ENCODE measurements around the gene MAPK13.

MAPK13 gene

GRCh38 chr6:36116066-36116864, 14.0 kb upstream of the MAPK13 start:
- peaks cover 0 to 6% of the 10 kb centered on the region in 2 donors for H3K4me1 ChIP-seq (ENCODE audit: control insufficient read depth in 1 of 2, insufficient read depth in 2 of 2, low read length in 2 of 2)
- H3K27ac ChIP-seq (ENCODE audit: low read length): no peak overlapping the region
- H3K36me3 ChIP-seq (ENCODE audit: control insufficient read depth in 1 of 2, insufficient read depth in 2 of 2, low read length in 2 of 2): peaks cover 14 to 19% of the 10 kb centered on the region in 2 donors
- H3K4me3 ChIP-seq (ENCODE audit: low read depth in 1 of 2, low read length in 2 of 2): no peak overlapping the region
- H3K9me3 ChIP-seq (ENCODE audit: control insufficient read depth in 1 of 2, low read length in 2 of 2): no peaks in the 10 kb centered on the region
- no peaks in the 10 kb centered on the region for H3K27me3 ChIP-seq (ENCODE audit: low read depth, low read length)

GRCh38 chr6:36116943-36117342, 13.4 kb upstream of the MAPK13 start:
- Histone ChIP-seq H3K4me1 (ENCODE audit: control insufficient read depth in 1 of 2, insufficient read depth in 2 of 2, low read length in 2 of 2) (peaks cover 0 to 9% of the 10 kb centered on the region in 2 donors), H3K27ac (ENCODE audit: low read length) (no peak overlapping the region), H3K4me3 (ENCODE audit: low read depth in 1 of 2, low read length in 2 of 2) (no peak overlapping the region)

GRCh38 chr6:36117658-36118549, 12.4 kb upstream of the MAPK13 start:
- no peaks in the 10 kb centered on the region for H3K27me3 ChIP-seq (ENCODE audit: low read depth, low read length)
- peaks cover 0 to 9% of the 10 kb centered on the region in 2 donors for H3K4me1 ChIP-seq (ENCODE audit: control insufficient read depth in 1 of 2, insufficient read depth in 2 of 2, low read length in 2 of 2)
- no peak overlapping the region for H3K27ac ChIP-seq (ENCODE audit: low read length)

More at GRCh38 chr6:36116943-36117342, 13.4 kb upstream of the MAPK13 start:
- H3K36me3 ChIP-seq (ENCODE audit: control insufficient read depth in 1 of 2, insufficient read depth in 2 of 2, low read length in 2 of 2): peaks cover 8 to 14% of the 10 kb centered on the region in 2 donors
- no peaks in the 10 kb centered on the region for H3K9me3 ChIP-seq (ENCODE audit: control insufficient read depth in 1 of 2, low read length in 2 of 2)
- no peaks in the 10 kb centered on the region for H3K27me3 ChIP-seq (ENCODE audit: low read depth, low read length)

GRCh38 chr6:36118550-36119107, 11.7 kb upstream of the MAPK13 start:
- peaks cover 5 to 8% of the 10 kb centered on the region in 2 donors for H3K36me3 ChIP-seq (ENCODE audit: control insufficient read depth in 1 of 2, insufficient read depth in 2 of 2, low read length in 2 of 2)
- H3K4me3 ChIP-seq (ENCODE audit: low read depth in 1 of 2, low read length in 2 of 2): no peak overlapping the region
- no peaks in the 10 kb centered on the region for H3K9me3 ChIP-seq (ENCODE audit: control insufficient read depth in 1 of 2, low read length in 2 of 2)
- no peaks in the 10 kb centered on the region for H3K27me3 ChIP-seq (ENCODE audit: low read depth, low read length)
- peaks cover 5 to 9% of the 10 kb centered on the region in 2 donors for H3K4me1 ChIP-seq (ENCODE audit: control insufficient read depth in 1 of 2, insufficient read depth in 2 of 2, low read length in 2 of 2)
- peak overlapping the region; percentile 53 for H3K27ac ChIP-seq (ENCODE audit: low read length)

More at GRCh38 chr6:36117658-36118549, 12.4 kb upstream of the MAPK13 start:
- H3K4me3 ChIP-seq (ENCODE audit: low read depth in 1 of 2, low read length in 2 of 2): no peak overlapping the region
- H3K36me3 ChIP-seq (ENCODE audit: control insufficient read depth in 1 of 2, insufficient read depth in 2 of 2, low read length in 2 of 2): peaks cover 5 to 8% of the 10 kb centered on the region in 2 donors
- no peaks in the 10 kb centered on the region for H3K9me3 ChIP-seq (ENCODE audit: control insufficient read depth in 1 of 2, low read length in 2 of 2)

GRCh38 chr6:36119209-36119608, 11.1 kb upstream of the MAPK13 start:
- Histone ChIP-seq H3K4me3 (ENCODE audit: low read depth in 1 of 2, low read length in 2 of 2) (no peak overlapping the region), H3K4me1 (ENCODE audit: control insufficient read depth in 1 of 2, insufficient read depth in 2 of 2, low read length in 2 of 2) (peaks cover 7 to 9% of the 10 kb centered on the region in 2 donors), H3K27ac (ENCODE audit: low read length) (peak overlapping the region; percentile 53), H3K9me3 (ENCODE audit: control insufficient read depth in 1 of 2, low read length in 2 of 2) (no peaks in the 10 kb centered on the region), H3K36me3 (ENCODE audit: control insufficient read depth in 1 of 2, insufficient read depth in 2 of 2, low read length in 2 of 2) (peaks cover 5 to 8% of the 10 kb centered on the region in 2 donors), H3K27me3 (ENCODE audit: low read depth, low read length) (no peaks in the 10 kb centered on the region)

- no peaks in the 10 kb centered on the region for H3K9me3 ChIP-seq (ENCODE audit: control insufficient read depth in 1 of 2, low read length in 2 of 2)
- no peaks in the 10 kb centered on the region for H3K27me3 ChIP-seq (ENCODE audit: low read depth, low read length)
- peaks cover 5 to 8% of the 10 kb centered on the region in 2 donors for H3K36me3 ChIP-seq (ENCODE audit: control insufficient read depth in 1 of 2, insufficient read depth in 2 of 2, low read length in 2 of 2)
- no peak overlapping the region for H3K4me3 ChIP-seq (ENCODE audit: low read depth in 1 of 2, low read length in 2 of 2)
- H3K4me1 ChIP-seq (ENCODE audit: control insufficient read depth in 1 of 2, insufficient read depth in 2 of 2, low read length in 2 of 2): peaks cover 7 to 9% of the 10 kb centered on the region in 2 donors
- no peak overlapping the region for H3K27ac ChIP-seq (ENCODE audit: low read length)
Measured at GRCh38 chr6:36120018-36120417, 10.3 kb upstream of the MAPK13 start.

- Histone ChIP-seq H3K4me3 (ENCODE audit: low read depth in 1 of 2, low read length in 2 of 2) (no peak overlapping the region), H3K36me3 (ENCODE audit: control insufficient read depth in 1 of 2, insufficient read depth in 2 of 2, low read length in 2 of 2) (peaks cover 5 to 8% of the 10 kb centered on the region in 2 donors), H3K9me3 (ENCODE audit: control insufficient read depth in 1 of 2, low read length in 2 of 2) (no peaks in the 10 kb centered on the region), H3K27me3 (ENCODE audit: low read depth, low read length) (no peaks in the 10 kb centered on the region), H3K4me1 (ENCODE audit: control insufficient read depth in 1 of 2, insufficient read depth in 2 of 2, low read length in 2 of 2) (peaks cover 7 to 9% of the 10 kb centered on the region in 2 donors), H3K27ac (ENCODE audit: low read length) (peak overlapping the region; percentile 53)
Measured at GRCh38 chr6:36120539-36120938, 9.8 kb upstream of the MAPK13 start.

GRCh38 chr6:36120979-36121786, 9.1 kb upstream of the MAPK13 start:
- Histone ChIP-seq H3K9me3 (ENCODE audit: control insufficient read depth in 1 of 2, low read length in 2 of 2) (no peaks in the 10 kb centered on the region), H3K36me3 (ENCODE audit: control insufficient read depth in 1 of 2, insufficient read depth in 2 of 2, low read length in 2 of 2) (peaks cover 5 to 8% of the 10 kb centered on the region in 2 donors), H3K27ac (ENCODE audit: low read length) (peak overlapping the region; percentile 53), H3K4me1 (ENCODE audit: control insufficient read depth in 1 of 2, insufficient read depth in 2 of 2, low read length in 2 of 2) (peaks cover 7 to 9% of the 10 kb centered on the region in 2 donors), H3K4me3 (ENCODE audit: low read depth in 1 of 2, low read length in 2 of 2) (no peak overlapping the region), H3K27me3 (ENCODE audit: low read depth, low read length) (no peaks in the 10 kb centered on the region)

- H3K27me3 ChIP-seq (ENCODE audit: low read depth, low read length): no peaks in the 10 kb centered on the region
- H3K9me3 ChIP-seq (ENCODE audit: control insufficient read depth in 1 of 2, low read length in 2 of 2): no peaks in the 10 kb centered on the region
- no peak overlapping the region for H3K4me3 ChIP-seq (ENCODE audit: low read depth in 1 of 2, low read length in 2 of 2)
- peaks cover 7 to 9% of the 10 kb centered on the region in 2 donors for H3K4me1 ChIP-seq (ENCODE audit: control insufficient read depth in 1 of 2, insufficient read depth in 2 of 2, low read length in 2 of 2)
- H3K27ac ChIP-seq (ENCODE audit: low read length): no peak overlapping the region
- peaks cover 2 to 5% of the 10 kb centered on the region in 2 donors for H3K36me3 ChIP-seq (ENCODE audit: control insufficient read depth in 1 of 2, insufficient read depth in 2 of 2, low read length in 2 of 2)
Measured at GRCh38 chr6:36121787-36122494, 8.4 kb upstream of the MAPK13 start.

All from muscle layer of duodenum (tissue), 2 donors.